ENCODE data around the gene PSEN2.

- TF ChIP-seq CTCF (conservative IDR thresholded peaks at IDR 0.05; ENCODE audit: low read depth, low read length) = no peak
- TF ChIP-seq EZH2 (IDR thresholded peaks at IDR 0.05; ENCODE audit: borderline replicate concordance, low read depth, low read length, poor library complexity, severe bottlenecking) = no peak
These were observed 32.0 kb upstream of the PSEN2 start for GRCh38 chr1:226838456-226838855.

All from A673 (cell line).